ENCODE data around the gene FRMPD2. TPM values are rescaled to one million over a fixed set of nuclear protein-coding genes. Genes with fewer than 3 reads are reported as not detected.

FRMPD2 gene
- total and polyA plus RNA-seq, 2 of the 4 experiments (the other 2 are of a cell fraction), result 0.18 TPM; not detected in 1

GRCh38 chr10:48299066-48299465 is 24.6 kb upstream of the FRMPD2 start:
- POLR2A ChIA-PET (ENCODE audit: unreplicated experiment), result no interaction called here

More at GRCh38 chr10:48299066-48299465, 24.6 kb upstream of the FRMPD2 start:
- no peak overlapping the region for H3K14ac ChIP-seq (replicated peaks; ENCODE audit: low read depth, low read length)
- H3K9me3 ChIP-seq (ENCODE audit: control insufficient read depth, insufficient read depth, low read length), result no peaks in the 10 kb centered on the region
- peaks cover 34% of the 10 kb centered on the region for H3K27me3 ChIP-seq (ENCODE audit: control insufficient read depth, insufficient read depth, low read length)
- H2BK5ac ChIP-seq (ENCODE audit: low read depth, low read length, poor library complexity, severe bottlenecking), result no peak overlapping the region
- H2AK9ac ChIP-seq (replicated peaks; ENCODE audit: low read depth, low read length, poor library complexity), result no peak overlapping the region
- H4K8ac ChIP-seq (ENCODE audit: low read depth in 2 of 2, low read length in 2 of 2), result no peak overlapping the region
- ATAC-seq (ENCODE audit: low read depth) (no peak), DNase-seq (no peak)
- no peak overlapping the region for H3K4me2 ChIP-seq (ENCODE audit: low read depth, low read length)
- H3K56ac ChIP-seq (ENCODE audit: extremely low read depth, insufficient read depth, low read length), result no peak overlapping the region
- dilution Hi-C loops (cut with HindIII; ENCODE audit: low sequenced_read_pairs, unreplicated experiment), result no loop called here
- no peaks in the 10 kb centered on the region for H4K20me1 ChIP-seq (ENCODE audit: insufficient read depth, low read length)
- H3K4me3 ChIP-seq (ENCODE audit: insufficient read depth, low read depth, low read length), result no peak overlapping the region
- H3K9me1 ChIP-seq (ENCODE audit: insufficient read depth, low read length), result no peaks in the 10 kb centered on the region
- BruUV-seq (replicated peaks), result no TSS peak
- in situ Hi-C loops (cut with MboI; ENCODE audit: low sequenced_read_pairs), result no loop called here
- H3K23ac ChIP-seq (ENCODE audit: low read depth, low read length), result no peak overlapping the region
- no peaks in the 10 kb centered on the region for H3K4me1 ChIP-seq (ENCODE audit: control insufficient read depth, insufficient read depth, low read length)
- H4K5ac ChIP-seq (ENCODE audit: low read depth, low read length), result no peak overlapping the region
- H3K79me1 ChIP-seq (ENCODE audit: low read depth in 1 of 2, low read length in 2 of 2), result no peaks in the 10 kb centered on the region
- intact Hi-C loops (cut with micrococcal nuclease), result no loop called here
- no peak overlapping the region for H3K27ac ChIP-seq (ENCODE audit: insufficient read depth, low read length)
- H2BK15ac ChIP-seq (ENCODE audit: low read depth, low read length), result no peak overlapping the region
- no peak overlapping the region for H2AFZ ChIP-seq (replicated peaks; ENCODE audit: low read length, poor library complexity)
- H3K18ac ChIP-seq (ENCODE audit: low read depth, low read length), result no peak overlapping the region
- H3K4ac ChIP-seq (ENCODE audit: low read depth, low read length), result no peak overlapping the region
- H4K91ac ChIP-seq (ENCODE audit: insufficient read depth, low read depth, low read length), result no peak overlapping the region
- no peak overlapping the region for H2BK120ac ChIP-seq (ENCODE audit: low read depth, low read length)
- TF ChIP-seq RFX5 (IDR thresholded peaks at IDR 0.05; ENCODE audit: low read depth, low read length), result no peak
- no peak for TF ChIP-seq CTCF (conservative IDR thresholded peaks at IDR 0.05; ENCODE audit: low read depth, low read length)
- CTCF ChIA-PET, result no interaction called here
- H3K9ac ChIP-seq (ENCODE audit: low read depth, low read length), result no peak overlapping the region
- no peaks in the 10 kb centered on the region for H3K36me3 ChIP-seq (ENCODE audit: control insufficient read depth, insufficient read depth, low read length)
- H2BK20ac ChIP-seq (ENCODE audit: low read depth, low read length), result no peak overlapping the region
- 50% methylated on average over 1 of the region's 7 CpGs; no CpG with 5 or more reads in 1 of the 2 experiments for WGBS, 2 experiments (ENCODE audit: extremely low coverage in 2 of 2, insufficient read length in 1 of 2)
- no peak overlapping the region for H2AK5ac ChIP-seq (ENCODE audit: low read depth, low read length)
